ENCODE data around the gene TIGD3. TPM values are rescaled to one million over a fixed set of nuclear protein-coding genes. Genes with fewer than 3 reads are reported as not detected.
A peak's percentile ranks its signal among the peaks of the same experiment; 100 is the strongest.

Gene TIGD3
- total RNA-seq, 2 donors from 2014 or later: 0.99 to 1.0 TPM

GRCh38 chr11:65353900-65354264 lies 669 bp upstream of the TIGD3 start:
- Histone ChIP-seq H3K9ac (ENCODE audit: extremely low read depth, low read length, poor library complexity, severe bottlenecking) (no peak overlapping the region), H3K4me3 (ENCODE audit: low read length) (peak overlapping the region; percentile 80), H3K9me3 (ENCODE audit: control insufficient read depth, low read length) (no peaks in the 10 kb centered on the region), H3K27ac (ENCODE audit: low read depth, low read length) (peak overlapping the region; percentile 59), H3K4me1 (ENCODE audit: control insufficient read depth, insufficient read depth, low read length) (no peaks in the 10 kb centered on the region), H3K36me3 (ENCODE audit: control insufficient read depth, insufficient read depth, low read length) (peaks cover 40% of the 10 kb centered on the region), H3K27me3 (ENCODE audit: control insufficient read depth, insufficient read depth, low read length, poor library complexity, severe bottlenecking) (peaks cover 26% of the 10 kb centered on the region)
- Mint-ChIP-seq H3K4me3 (peak overlapping the region; percentile 65), H3K27me3 (ENCODE audit: insufficient read depth) (peaks cover 38% of the 10 kb centered on the region), H3K4me1 (peaks cover 11% of the 10 kb centered on the region), H3K9me3 (no peaks in the 10 kb centered on the region), H3K36me3 (ENCODE audit: low read depth) (peaks cover 21% of the 10 kb centered on the region), H3K27ac (peak overlapping the region; percentile 6)
- 38 to 46% methylated on average over 16 of the region's 16 CpGs for WGBS, 2 experiments (ENCODE audit: insufficient coverage in 1 of 2, insufficient read length in 1 of 2)
- TF ChIP-seq CTCF (conservative IDR thresholded peaks at IDR 0.05): no peak
- no peak for DNase-seq

- Histone ChIP-seq H3K4me3 (ENCODE audit: low read length) (peak overlapping the region; percentile 74), H3K27me3 (ENCODE audit: control insufficient read depth, insufficient read depth, low read length, poor library complexity, severe bottlenecking) (peaks cover 26% of the 10 kb centered on the region), H3K9ac (ENCODE audit: extremely low read depth, low read length, poor library complexity, severe bottlenecking) (peak overlapping the region; percentile 6), H3K4me1 (ENCODE audit: control insufficient read depth, insufficient read depth, low read length) (no peaks in the 10 kb centered on the region), H3K27ac (ENCODE audit: low read depth, low read length) (peak overlapping the region; percentile 44), H3K9me3 (ENCODE audit: control insufficient read depth, low read length) (no peaks in the 10 kb centered on the region), H3K36me3 (ENCODE audit: control insufficient read depth, insufficient read depth, low read length) (peaks cover 30% of the 10 kb centered on the region)
- no peak for TF ChIP-seq CTCF (conservative IDR thresholded peaks at IDR 0.05)
- Mint-ChIP-seq H3K9me3 (no peaks in the 10 kb centered on the region), H3K36me3 (ENCODE audit: low read depth) (peaks cover 11% of the 10 kb centered on the region), H3K27ac (no peak overlapping the region), H3K27me3 (ENCODE audit: insufficient read depth) (peaks cover 38% of the 10 kb centered on the region), H3K4me3 (peak overlapping the region; percentile 65), H3K4me1 (peaks cover 11% of the 10 kb centered on the region)
- DNase-seq: peak; percentile 78
- 6 to 12% methylated on average over 20 to 47 of the region's 47 CpGs for WGBS, 2 experiments (ENCODE audit: insufficient coverage in 1 of 2, insufficient read length in 1 of 2)
These were observed 643 bp downstream of the TIGD3 start for GRCh38 chr11:65355013-65355775.

- Histone ChIP-seq H3K4me3 (ENCODE audit: low read length) (peak overlapping the region; percentile 45), H3K9ac (ENCODE audit: extremely low read depth, low read length, poor library complexity, severe bottlenecking) (no peak overlapping the region), H3K36me3 (ENCODE audit: control insufficient read depth, insufficient read depth, low read length) (peaks cover 24% of the 10 kb centered on the region), H3K4me1 (ENCODE audit: control insufficient read depth, insufficient read depth, low read length) (no peaks in the 10 kb centered on the region), H3K27ac (ENCODE audit: low read depth, low read length) (peak overlapping the region; percentile 44), H3K27me3 (ENCODE audit: control insufficient read depth, insufficient read depth, low read length, poor library complexity, severe bottlenecking) (peaks cover 26% of the 10 kb centered on the region), H3K9me3 (ENCODE audit: control insufficient read depth, low read length) (no peaks in the 10 kb centered on the region)
- peak overlapping the region; percentile 65 for H3K4me3 Mint-ChIP-seq
- H3K27ac Mint-ChIP-seq: no peak overlapping the region
- H3K4me1 Mint-ChIP-seq: peaks cover 11% of the 10 kb centered on the region
- no peak for TF ChIP-seq CTCF (conservative IDR thresholded peaks at IDR 0.05)
- WGBS, 2 experiments (ENCODE audit: insufficient coverage in 1 of 2, insufficient read length in 1 of 2): 82 to 84% methylated on average over 29 to 35 of the region's 35 CpGs
- peaks cover 38% of the 10 kb centered on the region for H3K27me3 Mint-ChIP-seq (ENCODE audit: insufficient read depth)
- peaks cover 8% of the 10 kb centered on the region for H3K36me3 Mint-ChIP-seq (ENCODE audit: low read depth)
- no peaks in the 10 kb centered on the region for H3K9me3 Mint-ChIP-seq
- peak; percentile 72 for DNase-seq
These were observed 1.3 kb downstream of the TIGD3 start for GRCh38 chr11:65355776-65356393.

Measured in endodermal cell (in vitro differentiated cells).